Prostate gland (tissue), 2 donors: ENCODE measurements around the gene MTFMT. TPM values are rescaled to one million over a fixed set of nuclear protein-coding genes. Genes with fewer than 3 reads are reported as not detected.
"Not testable (repeated sequence)": the region's sequence is repeated elsewhere in the genome, so short reads cannot be mapped to it uniquely, and the experiment has no call there.

Experiments
- DNase-seq: peaks from one replicate; pipeline ENCODE4 v3.0.0-alpha.2; 2019; ENCODE audit warnings: low spot score
- H3K27ac ChIP-seq, 2 donors: fragments of 200-600 bp; sonication (generic); 2 replicates each; pipeline ENCODE4 v1.5.1; 2017 to 2019
- H3K27me3 ChIP-seq: fragments of 200-600 bp; sonication (generic); replicated peaks from 2 replicates; pipeline ENCODE4 v1.5.1; 2019; ENCODE audit not compliant: insufficient read depth
- H3K36me3 ChIP-seq, 2 donors: fragments of 200-600 bp; sonication (generic); 1 replicate in 1 of 2; 2 replicates in 1 of 2; pipeline versions ENCODE4 v1.5.1 to v1.8.1; 2017 to 2019
- H3K4me1 ChIP-seq: fragments of 200-600 bp; sonication (generic); replicated peaks from 2 replicates; pipeline ENCODE4 v1.5.1; 2019
- H3K4me3 ChIP-seq, 2 donors: fragments of 200-600 bp; sonication (generic); 2 replicates each; pipeline ENCODE4 v1.5.1; 2017 to 2019
- H3K9me3 ChIP-seq: fragments of 200-600 bp; sonication (generic); 2 replicates; pipeline ENCODE4 v1.5.1; 2017
- POLR2A ChIP-seq: fragments of 450-650 bp; IDR thresholded peaks from one replicate; pipeline ENCODE4 v1.6.1; 2016; ENCODE audit warnings: antibody characterized with exemption, mild to moderate bottlenecking
- POLR2AphosphoS5 ChIP-seq: sonication (generic); formaldehyde crosslinking; IDR thresholded peaks from one replicate; pipeline ENCODE4 v1.6.1; 2017; ENCODE audit warnings: antibody characterized with exemption
- WGBS: methylation state at CpG from one replicate; pipeline ENCODE4 v1.1.5; 2018; 5-methylcytosine and 5-hydroxymethylcytosine counted together
- intact Hi-C: fragments of 100-400 bp; cut with DNase I; formaldehyde crosslinking; loops from one replicate; pipeline ENCODE4 v1.14.2; 2022
- total RNA-seq, 2 donors: library from RNA; depleted of rRNA; stranded (reverse); fragments of >200 nt; gene quantifications; one replicate each; pipeline ENCODE4 v1.1.0, GENCODE V29; 2016
- TF ChIP-seq, protein P1 (sequence below), 4 experiments: fragments of 200-600 bp in 2 of 4; fragments of 450-650 bp in 2 of 4; sonication (generic) in 2 of 4; IDR thresholded peaks; 1 replicate in 3 of 4; 2 replicates in 1 of 4; pipeline ENCODE4 v1.5.1; 2016 to 2019; ENCODE audit warnings: antibody characterized with exemption in 4 of 4, mild to moderate bottlenecking in 2 of 4, moderate library complexity in 2 of 4

Gene MTFMT
- total RNA-seq = 10 to 100 TPM; 31.0 to 37.9 TPM

DNA sequence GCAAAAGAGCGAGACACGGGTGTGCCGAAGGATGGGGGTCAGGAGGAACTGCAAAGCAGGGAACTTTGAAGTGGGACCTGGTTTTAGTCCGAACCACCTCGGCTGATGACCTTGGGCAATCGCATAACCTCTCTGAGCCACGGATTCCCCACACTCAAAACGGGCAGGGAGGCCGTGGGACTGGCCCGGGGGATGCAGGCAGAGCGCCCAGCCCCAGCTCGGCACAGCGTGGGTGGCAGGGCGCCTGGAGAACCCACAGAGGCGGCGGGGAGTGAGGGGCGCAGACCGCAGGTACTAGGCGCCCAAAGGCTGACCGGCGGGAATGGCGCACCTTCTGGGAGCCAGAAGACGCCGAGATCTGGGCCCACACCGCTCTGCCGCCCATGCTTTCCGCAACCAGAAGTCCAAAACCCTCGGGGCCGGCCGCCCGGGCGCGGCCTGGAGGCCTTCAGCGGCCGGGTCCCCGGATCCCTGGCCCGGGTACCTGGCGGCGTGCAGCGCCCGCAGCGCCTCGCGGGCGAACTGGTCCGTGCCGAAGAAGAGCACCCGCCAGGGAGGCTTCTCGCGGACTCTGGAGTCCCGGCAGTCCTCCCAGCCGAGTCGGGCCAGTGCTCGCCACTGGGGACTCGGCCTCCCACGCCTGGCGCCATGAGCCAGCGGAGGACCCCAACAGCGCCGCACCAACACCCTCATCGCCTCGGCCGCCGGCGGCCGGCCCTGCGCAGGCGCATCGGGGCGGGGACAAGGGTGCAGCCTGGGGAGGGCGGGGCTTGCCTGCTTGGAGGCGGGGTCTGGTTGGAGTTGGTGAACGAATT, at the start of gene MTFMT:
MTFMT (minus strand) TSS at position 719 of the 815 bp plus-strand sequence; CDS start at position 693, 26 bp downstream.
- Histone ChIP-seq H3K4me1 (peaks cover 6% of the 10 kb centered on the region), H3K4me3 (peak within 1 kb of the TSS; percentile 86 to 87), H3K36me3 (no peaks in the 10 kb centered on the region), H3K9me3 (no peaks in the 10 kb centered on the region), H3K27ac (peak within 1 kb of the TSS; percentile 70 to 71), H3K27me3 (no peaks in the 10 kb centered on the region)
- under 1% methylated on average over 73 of the region's 73 CpGs for WGBS
- DNase-seq = peak; percentile 87
- TF ChIP-seq POLR2A (peak; percentile 95), POLR2AphosphoS5 (peak; percentile 87)
- TF ChIP-seq, protein P1, sequence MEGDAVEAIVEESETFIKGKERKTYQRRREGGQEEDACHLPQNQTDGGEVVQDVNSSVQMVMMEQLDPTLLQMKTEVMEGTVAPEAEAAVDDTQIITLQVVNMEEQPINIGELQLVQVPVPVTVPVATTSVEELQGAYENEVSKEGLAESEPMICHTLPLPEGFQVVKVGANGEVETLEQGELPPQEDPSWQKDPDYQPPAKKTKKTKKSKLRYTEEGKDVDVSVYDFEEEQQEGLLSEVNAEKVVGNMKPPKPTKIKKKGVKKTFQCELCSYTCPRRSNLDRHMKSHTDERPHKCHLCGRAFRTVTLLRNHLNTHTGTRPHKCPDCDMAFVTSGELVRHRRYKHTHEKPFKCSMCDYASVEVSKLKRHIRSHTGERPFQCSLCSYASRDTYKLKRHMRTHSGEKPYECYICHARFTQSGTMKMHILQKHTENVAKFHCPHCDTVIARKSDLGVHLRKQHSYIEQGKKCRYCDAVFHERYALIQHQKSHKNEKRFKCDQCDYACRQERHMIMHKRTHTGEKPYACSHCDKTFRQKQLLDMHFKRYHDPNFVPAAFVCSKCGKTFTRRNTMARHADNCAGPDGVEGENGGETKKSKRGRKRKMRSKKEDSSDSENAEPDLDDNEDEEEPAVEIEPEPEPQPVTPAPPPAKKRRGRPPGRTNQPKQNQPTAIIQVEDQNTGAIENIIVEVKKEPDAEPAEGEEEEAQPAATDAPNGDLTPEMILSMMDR (IDR thresholded peaks at IDR 0.05) = peak in 2 of 4 experiments; percentile 27 to 29
- intact Hi-C loops = no loop called here

DNA sequence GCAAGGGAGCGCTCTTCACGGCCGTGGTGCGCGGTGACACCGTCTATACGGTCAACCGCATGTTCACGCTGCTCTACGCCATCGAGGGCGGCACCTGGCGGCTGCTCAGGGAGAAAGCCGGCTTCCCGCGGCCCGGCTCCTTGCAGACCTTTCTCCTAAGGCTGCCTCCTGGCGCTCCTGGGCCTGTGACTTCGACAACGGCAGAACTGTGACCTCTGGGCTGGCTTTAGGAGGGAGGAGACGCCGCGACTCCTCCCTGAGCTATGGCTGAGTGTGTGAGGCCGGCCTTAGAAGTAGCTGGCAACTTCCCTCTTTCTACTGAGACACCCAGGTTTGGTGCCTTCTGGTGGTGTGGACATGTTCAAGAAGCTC, 48.5 kb upstream of the MTFMT start:
- Histone ChIP-seq H3K27me3 (no peaks in the 10 kb centered on the region), H3K4me1 (no peaks in the 10 kb centered on the region), H3K9me3 (no peaks in the 10 kb centered on the region), H3K27ac (no peak overlapping the region), H3K4me3 (no peak overlapping the region), H3K36me3 (no peaks in the 10 kb centered on the region)
- no peak for DNase-seq
- 44% methylated on average over 22 of the region's 24 CpGs for WGBS
- intact Hi-C loops = no loop called here
- TF ChIP-seq POLR2AphosphoS5 (no peak), POLR2A (no peak)
- TF ChIP-seq, protein P1 (IDR thresholded peaks at IDR 0.05) = peak in 3 of 4 experiments; percentile 25 to 63 (median 46)

DNA sequence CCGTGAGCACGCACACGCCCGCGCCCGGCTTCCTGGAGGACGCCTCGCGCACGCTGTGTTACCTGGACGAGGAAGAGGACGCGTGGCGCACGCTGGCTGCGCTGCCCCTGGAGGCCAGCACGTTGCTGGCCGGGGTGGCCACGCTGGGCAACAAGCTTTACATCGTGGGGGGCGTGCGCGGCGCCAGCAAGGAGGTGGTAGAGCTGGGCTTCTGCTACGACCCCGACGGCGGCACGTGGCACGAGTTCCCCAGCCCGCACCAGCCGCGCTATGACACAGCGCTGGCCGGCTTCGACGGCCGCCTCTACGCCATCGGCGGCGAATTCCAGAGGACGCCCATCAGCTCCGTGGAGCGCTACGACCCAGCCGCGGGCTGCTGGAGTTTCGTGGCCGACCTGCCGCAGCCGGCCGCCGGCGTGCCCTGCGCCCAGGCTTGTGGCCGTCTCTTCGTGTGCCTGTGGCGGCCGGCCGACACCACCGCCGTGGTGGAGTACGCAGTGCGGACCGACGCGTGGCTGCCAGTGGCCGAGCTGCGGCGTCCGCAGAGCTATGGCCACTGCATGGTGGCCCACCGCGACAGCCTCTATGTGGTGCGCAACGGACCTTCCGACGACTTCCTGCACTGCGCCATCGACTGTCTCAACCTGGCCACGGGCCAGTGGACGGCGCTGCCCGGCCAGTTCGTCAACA, 48.0 kb upstream of the MTFMT start:
- H3K4me1 ChIP-seq = no peaks in the 10 kb centered on the region
- DNase-seq = no peak
- H3K27me3 ChIP-seq = no peaks in the 10 kb centered on the region
- H3K36me3 ChIP-seq = no peaks in the 10 kb centered on the region
- H3K4me3 ChIP-seq = no peak overlapping the region
- H3K27ac ChIP-seq = no peak overlapping the region
- intact Hi-C loops = no loop called here
- TF ChIP-seq, protein P1 (IDR thresholded peaks at IDR 0.05) = no peak
- no peak for TF ChIP-seq POLR2A
- no peak for TF ChIP-seq POLR2AphosphoS5
- H3K9me3 ChIP-seq = no peaks in the 10 kb centered on the region
- WGBS = 65% methylated on average over 73 of the region's 85 CpGs

DNA sequence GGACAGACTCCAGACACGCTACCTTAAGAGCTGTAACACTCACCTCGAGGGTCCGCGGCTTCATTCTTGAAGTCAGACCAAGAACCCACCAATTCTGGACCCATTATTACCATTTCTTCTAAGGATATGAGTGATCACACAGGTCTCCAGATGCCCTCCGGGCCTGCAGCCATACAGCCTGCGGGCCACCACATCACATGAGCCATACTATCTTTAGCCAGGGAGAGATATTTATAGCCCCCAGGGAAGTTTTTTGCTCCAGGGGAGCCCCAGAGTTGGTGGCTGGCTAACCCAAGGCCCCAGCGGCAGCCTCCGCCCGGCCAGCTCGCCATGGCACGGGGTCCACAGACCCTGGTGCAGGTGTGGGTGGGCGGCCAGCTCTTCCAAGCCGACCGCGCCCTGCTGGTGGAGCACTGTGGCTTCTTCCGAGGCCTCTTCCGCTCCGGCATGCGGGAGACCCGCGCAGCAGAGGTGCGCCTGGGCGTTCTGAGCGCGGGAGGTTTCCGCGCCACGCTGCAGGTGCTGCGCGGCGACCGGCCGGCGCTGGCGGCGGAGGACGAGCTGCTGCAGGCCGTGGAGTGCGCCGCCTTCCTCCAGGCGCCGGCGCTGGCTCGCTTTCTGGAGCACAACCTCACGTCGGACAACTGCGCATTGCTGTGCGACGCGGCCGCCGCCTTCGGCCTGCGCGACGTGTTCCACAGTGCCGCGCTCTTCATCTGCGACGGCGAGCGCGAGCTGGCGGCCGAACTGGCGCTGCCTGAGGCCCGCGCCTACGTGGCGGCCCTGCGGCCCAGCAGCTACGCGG, 47.2 kb upstream of the MTFMT start, which contains the start of gene KBTBD13:
KBTBD13 (plus strand) TSS at position 261 of the 805 bp plus-strand sequence; CDS start at position 331, 70 bp downstream.
- no peaks in the 10 kb centered on the region for H3K9me3 ChIP-seq
- no peak within 1 kb of the TSS for H3K27ac ChIP-seq
- no peaks in the 10 kb centered on the region for H3K4me1 ChIP-seq
- no peaks in the 10 kb centered on the region for H3K27me3 ChIP-seq
- 75% methylated on average over 65 of the region's 73 CpGs for WGBS
- H3K36me3 ChIP-seq = no peaks in the 10 kb centered on the region
- TF ChIP-seq POLR2A = no peak
- TF ChIP-seq, protein P1 (IDR thresholded peaks at IDR 0.05) = no peak
- TF ChIP-seq POLR2AphosphoS5 = no peak
- DNase-seq = no peak
- intact Hi-C loops = no loop called here
- no peak within 1 kb of the TSS for H3K4me3 ChIP-seq

DNA sequence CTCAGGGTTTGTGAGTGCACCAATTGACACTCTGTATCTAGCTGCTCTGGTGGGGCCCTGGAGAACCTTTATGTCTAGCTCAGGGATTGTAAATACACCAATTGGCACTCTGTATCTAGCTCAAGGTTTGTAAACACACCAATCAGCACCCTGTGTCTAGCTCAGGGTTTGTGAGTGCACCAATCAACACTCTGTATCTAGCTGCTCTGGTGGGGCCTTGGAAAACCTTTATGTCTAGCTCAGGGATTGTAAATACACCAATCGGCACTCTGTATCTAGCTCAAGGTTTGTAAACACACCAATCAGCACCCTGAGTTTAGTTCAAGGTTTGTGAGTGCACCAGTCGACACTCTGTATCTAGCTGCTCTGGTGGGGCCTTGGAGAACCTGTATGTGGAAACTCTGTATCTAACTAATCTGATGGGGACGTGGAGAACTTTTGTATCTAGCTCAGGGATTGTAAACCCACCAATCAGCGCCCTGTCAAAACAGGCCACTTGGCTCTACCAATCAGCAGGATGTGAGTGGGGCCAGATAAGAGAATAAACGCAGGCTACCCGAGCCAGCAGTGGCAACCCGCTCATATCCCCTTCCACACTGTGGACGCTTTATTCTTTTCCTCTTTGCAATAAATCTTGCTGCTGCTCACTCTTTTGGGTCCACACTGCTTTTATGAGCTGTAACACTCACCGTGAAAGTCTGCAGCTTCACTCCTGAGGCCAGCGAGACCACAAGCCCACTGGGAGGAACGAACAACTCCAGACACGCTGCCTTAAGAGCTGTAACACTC, 46.4 kb upstream of the MTFMT start:
- H3K4me3 ChIP-seq, H3K9me3 ChIP-seq, H3K4me1 ChIP-seq, intact Hi-C loops, DNase-seq, H3K36me3 ChIP-seq, H3K27me3 ChIP-seq, H3K27ac ChIP-seq: not testable (repeated sequence)
- WGBS = 41% methylated on average over 12 of the region's 12 CpGs

DNA sequence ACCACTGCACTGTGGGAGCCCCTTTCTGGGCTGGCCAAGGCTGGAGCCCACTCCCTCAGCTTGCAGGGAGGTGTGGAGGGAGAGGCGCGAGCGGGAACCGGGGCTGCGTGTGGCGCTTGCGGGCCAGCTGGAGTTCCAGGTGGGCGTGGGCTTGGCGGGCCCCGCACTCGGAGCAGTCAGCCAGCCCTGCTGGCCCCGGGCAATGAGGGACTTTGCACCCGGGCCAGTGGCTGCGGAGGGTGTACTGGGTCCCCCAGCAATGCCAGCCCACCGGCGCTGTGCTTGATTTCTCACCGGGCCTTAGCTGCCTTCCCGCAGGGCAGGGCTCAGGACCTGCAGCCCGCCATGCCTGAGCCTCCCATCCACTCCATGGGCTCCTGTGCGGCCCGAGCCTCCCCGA, 45.5 kb upstream of the MTFMT start:
- H3K9me3 ChIP-seq, DNase-seq, H3K27ac ChIP-seq, H3K36me3 ChIP-seq, H3K4me3 ChIP-seq, H3K27me3 ChIP-seq, H3K4me1 ChIP-seq, intact Hi-C loops: not testable (repeated sequence)
- 97% methylated on average over 21 of the region's 22 CpGs for WGBS
